SK-N-SH (cell line): ENCODE data around the gene VAV1.
A peak's percentile ranks its signal among the peaks of the same experiment; 100 is the strongest.

Source experiments
- CHD2 ChIP-seq: fragments of 150-350 bp; IDR thresholded peaks from 2 replicates; pipeline ENCODE4 v1.6.1; 2018; ENCODE audit warnings: low read length; ENCODE audit not compliant: partially characterized antibody
- EP300 ChIP-seq, 2 experiments: IDR thresholded peaks; 2 replicates each; pipeline versions ENCODE4 v1.4.0 to v1.6.1; 2012; ENCODE audit warnings: borderline replicate concordance in 1 of 2, low read depth in 1 of 2, low read length in 1 of 2
- FOXJ3 ChIP-seq: sonication (generic); formaldehyde crosslinking; IDR thresholded peaks from 2 replicates; pipeline ENCODE4 v1.5.1; 2020; ENCODE audit warnings: mild to moderate bottlenecking, missing genetic modification reagents
- POLR2AphosphoS5 ChIP-seq: IDR thresholded peaks from 2 replicates; pipeline ENCODE4 v1.6.1; 2012; ENCODE audit warnings: low read depth, low read length
- RCOR1 ChIP-seq: fragments of 150-350 bp; IDR thresholded peaks from 2 replicates; pipeline ENCODE4 v1.6.1; 2017; ENCODE audit warnings: antibody characterized with exemption, low read length
- RFX5 ChIP-seq: IDR thresholded peaks from 2 replicates; pipeline ENCODE4 v1.6.1; 2012; ENCODE audit warnings: mild to moderate bottlenecking, improper control_type of control experiment, low read length
- SIN3A ChIP-seq: IDR thresholded peaks from 2 replicates; pipeline ENCODE4 v1.6.1; 2012; ENCODE audit warnings: low read depth, mild to moderate bottlenecking, low read length, moderate library complexity, borderline replicate concordance
- SMC3 ChIP-seq: IDR thresholded peaks from 2 replicates; pipeline ENCODE4 v1.6.1; 2012; ENCODE audit warnings: low read depth, low read length, improper control_type of control experiment
- TF ChIP-seq, protein P1 (sequence below): IDR thresholded peaks from 2 replicates; pipeline ENCODE4 v1.4.0; 2012; ENCODE audit warnings: low read depth
- TF ChIP-seq, protein P2 (sequence below): fragments of 200-600 bp; sonication (generic); IDR thresholded peaks from 2 replicates; pipeline ENCODE4 v1.6.1; 2017; ENCODE audit warnings: antibody characterized with exemption, mild to moderate bottlenecking, moderate library complexity
- TF ChIP-seq, protein P3 (sequence below): fragments of 150-350 bp; IDR thresholded peaks from 2 replicates; pipeline ENCODE4 v1.6.1; 2017; ENCODE audit warnings: antibody characterized with exemption, low read length, low read depth, borderline replicate concordance
- TF ChIP-seq, protein P4 (sequence below): IDR thresholded peaks from 2 replicates; pipeline ENCODE4 v1.4.0; 2012; ENCODE audit warnings: low read depth, borderline replicate concordance

DNA sequence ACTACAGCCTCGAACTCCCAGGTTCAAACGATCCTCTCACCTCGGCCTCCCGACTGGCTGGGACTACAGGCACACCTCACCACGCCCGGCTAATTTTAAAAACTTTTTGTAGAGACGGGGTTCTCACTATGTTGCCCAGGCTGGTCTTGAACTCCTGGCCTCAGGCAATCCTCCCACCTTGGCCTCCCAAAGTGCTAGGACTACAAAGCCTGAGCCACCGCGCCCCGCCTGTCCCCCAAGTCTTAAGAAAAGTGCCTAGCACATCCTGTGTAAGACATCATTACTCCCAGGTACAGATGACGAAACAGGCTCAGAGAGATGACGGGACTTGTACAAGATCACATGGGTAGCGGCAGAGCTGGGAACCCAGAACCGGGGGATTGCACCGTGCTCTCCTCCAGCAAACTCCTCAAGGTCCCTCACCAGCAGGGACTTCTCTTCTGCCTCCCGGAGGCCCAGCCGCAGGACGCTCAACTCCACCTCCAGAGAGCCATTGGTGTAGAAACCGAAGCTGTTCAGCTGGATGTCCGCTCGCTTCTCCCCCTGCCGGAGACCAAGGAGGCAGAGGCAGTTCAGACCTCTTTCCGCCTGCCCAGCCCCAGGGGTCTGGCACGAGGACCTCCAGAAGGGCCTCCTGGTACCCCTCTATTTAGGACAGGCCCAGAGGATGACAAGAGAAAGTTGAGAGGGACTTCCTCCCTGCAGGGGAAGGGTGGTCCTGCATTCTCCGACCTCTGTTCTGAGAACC lies 36.2 kb upstream of the VAV1 start:
- TF ChIP-seq, protein P1, sequence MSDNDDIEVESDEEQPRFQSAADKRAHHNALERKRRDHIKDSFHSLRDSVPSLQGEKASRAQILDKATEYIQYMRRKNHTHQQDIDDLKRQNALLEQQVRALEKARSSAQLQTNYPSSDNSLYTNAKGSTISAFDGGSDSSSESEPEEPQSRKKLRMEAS = no peak
- TF ChIP-seq, protein P2, sequence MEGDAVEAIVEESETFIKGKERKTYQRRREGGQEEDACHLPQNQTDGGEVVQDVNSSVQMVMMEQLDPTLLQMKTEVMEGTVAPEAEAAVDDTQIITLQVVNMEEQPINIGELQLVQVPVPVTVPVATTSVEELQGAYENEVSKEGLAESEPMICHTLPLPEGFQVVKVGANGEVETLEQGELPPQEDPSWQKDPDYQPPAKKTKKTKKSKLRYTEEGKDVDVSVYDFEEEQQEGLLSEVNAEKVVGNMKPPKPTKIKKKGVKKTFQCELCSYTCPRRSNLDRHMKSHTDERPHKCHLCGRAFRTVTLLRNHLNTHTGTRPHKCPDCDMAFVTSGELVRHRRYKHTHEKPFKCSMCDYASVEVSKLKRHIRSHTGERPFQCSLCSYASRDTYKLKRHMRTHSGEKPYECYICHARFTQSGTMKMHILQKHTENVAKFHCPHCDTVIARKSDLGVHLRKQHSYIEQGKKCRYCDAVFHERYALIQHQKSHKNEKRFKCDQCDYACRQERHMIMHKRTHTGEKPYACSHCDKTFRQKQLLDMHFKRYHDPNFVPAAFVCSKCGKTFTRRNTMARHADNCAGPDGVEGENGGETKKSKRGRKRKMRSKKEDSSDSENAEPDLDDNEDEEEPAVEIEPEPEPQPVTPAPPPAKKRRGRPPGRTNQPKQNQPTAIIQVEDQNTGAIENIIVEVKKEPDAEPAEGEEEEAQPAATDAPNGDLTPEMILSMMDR = peak; percentile 71
- TF ChIP-seq POLR2AphosphoS5 (no peak), CHD2 (peak; percentile 14), FOXJ3 (CRISPR knock-in tag) (no peak), RCOR1 (no peak), EP300 (IDR thresholded peaks at IDR 0.05; ENCODE audit: borderline replicate concordance in 1 of 2, low read depth in 1 of 2, low read length in 1 of 2) (no peak), SMC3 (peak; percentile 41), RFX5 (no peak), SIN3A (no peak)
- TF ChIP-seq, protein P3, sequence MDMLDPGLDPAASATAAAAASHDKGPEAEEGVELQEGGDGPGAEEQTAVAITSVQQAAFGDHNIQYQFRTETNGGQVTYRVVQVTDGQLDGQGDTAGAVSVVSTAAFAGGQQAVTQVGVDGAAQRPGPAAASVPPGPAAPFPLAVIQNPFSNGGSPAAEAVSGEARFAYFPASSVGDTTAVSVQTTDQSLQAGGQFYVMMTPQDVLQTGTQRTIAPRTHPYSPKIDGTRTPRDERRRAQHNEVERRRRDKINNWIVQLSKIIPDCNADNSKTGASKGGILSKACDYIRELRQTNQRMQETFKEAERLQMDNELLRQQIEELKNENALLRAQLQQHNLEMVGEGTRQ = no peak
- TF ChIP-seq, protein P4, sequence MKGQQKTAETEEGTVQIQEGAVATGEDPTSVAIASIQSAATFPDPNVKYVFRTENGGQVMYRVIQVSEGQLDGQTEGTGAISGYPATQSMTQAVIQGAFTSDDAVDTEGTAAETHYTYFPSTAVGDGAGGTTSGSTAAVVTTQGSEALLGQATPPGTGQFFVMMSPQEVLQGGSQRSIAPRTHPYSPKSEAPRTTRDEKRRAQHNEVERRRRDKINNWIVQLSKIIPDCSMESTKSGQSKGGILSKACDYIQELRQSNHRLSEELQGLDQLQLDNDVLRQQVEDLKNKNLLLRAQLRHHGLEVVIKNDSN = peak; percentile 46; the same call in 1 of the 2 replicates
